HEK293 (cell line): ENCODE measurements around the gene MYT1.

Experiments used
- ZNF121 ChIP-seq: fragments of 450-650 bp; formaldehyde crosslinking; IDR thresholded peaks from 2 replicates; pipeline ENCODE4 v1.5.1; 2016; ENCODE audit warnings: missing biosample characterization, missing genetic modification characterization
- ZNF670 ChIP-seq: fragments of 450-650 bp; formaldehyde crosslinking; IDR thresholded peaks from 2 replicates; pipeline ENCODE4 v1.5.1; 2016; ENCODE audit warnings: missing biosample characterization, missing genetic modification characterization, low read depth
- ZNF747 ChIP-seq: fragments of 450-650 bp; formaldehyde crosslinking; IDR thresholded peaks from 2 replicates; pipeline ENCODE4 v1.5.1; 2016; ENCODE audit warnings: missing biosample characterization, missing genetic modification characterization
- ZXDB ChIP-seq: fragments of 450-650 bp; formaldehyde crosslinking; IDR thresholded peaks from 2 replicates; pipeline ENCODE4 v1.5.1; 2016; ENCODE audit warnings: missing biosample characterization, missing genetic modification characterization

DNA sequence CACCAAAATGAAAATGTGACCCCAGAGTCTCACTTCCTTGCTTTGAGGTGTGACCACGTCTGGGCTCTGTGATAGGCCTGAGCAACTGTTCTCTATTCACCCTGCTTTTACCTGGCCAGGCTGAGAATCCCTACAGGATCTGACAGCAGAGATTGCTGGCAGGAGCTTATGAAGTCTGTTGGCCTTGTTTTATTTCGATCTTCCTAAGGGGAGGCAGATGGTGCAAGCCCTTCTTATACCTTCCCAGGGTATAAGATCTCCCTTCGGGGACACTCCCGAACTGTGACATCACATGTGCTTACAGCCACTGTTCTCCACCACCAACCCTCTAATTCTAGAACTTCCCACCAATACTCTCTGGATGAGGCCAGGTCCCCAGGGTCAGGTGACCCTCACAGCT lies 26.8 kb downstream of the MYT1 start:
- no peak for TF ChIP-seq ZNF121
- TF ChIP-seq ZXDB (tag by site-specific recombination) = no peak
- TF ChIP-seq ZNF747 = no peak
- no peak for TF ChIP-seq ZNF670 (tag by site-specific recombination)
